Adipocyte (in vitro differentiated cells): ENCODE measurements around the gene KCNMA1.
A peak's percentile ranks its signal among the peaks of the same experiment; 100 is the strongest.

Experiments used
- DNase-seq: peaks from one replicate; pipeline ENCODE4 v3.0.0-alpha.2; 2015; ENCODE audit warnings: low read depth
- H3K27me3 ChIP-seq: replicated peaks from 2 replicates; pipeline ENCODE4 v1.7.0; 2013; ENCODE audit warnings: mild to moderate bottlenecking, low read length, moderate library complexity; ENCODE audit not compliant: control insufficient read depth, insufficient read depth
- H3K36me3 ChIP-seq: 2 replicates; pipeline ENCODE4 v1.7.0; 2013; ENCODE audit warnings: low read length, mild to moderate bottlenecking, moderate library complexity; ENCODE audit not compliant: control insufficient read depth, insufficient read depth, severe bottlenecking
- H3K4me1 ChIP-seq: 2 replicates; pipeline ENCODE4 v1.7.0; 2013; ENCODE audit warnings: mild to moderate bottlenecking, low read length, moderate library complexity; ENCODE audit not compliant: control insufficient read depth, insufficient read depth
- H3K4me3 ChIP-seq: 2 replicates; pipeline ENCODE4 v1.7.0; 2013; ENCODE audit warnings: mild to moderate bottlenecking, low read length, moderate library complexity
- H3K9ac ChIP-seq: 2 replicates; pipeline ENCODE4 v1.7.0; 2013; ENCODE audit warnings: mild to moderate bottlenecking, low read length, moderate library complexity
- H3K9me3 ChIP-seq: 2 replicates; pipeline ENCODE4 v1.7.0; 2013; ENCODE audit warnings: mild to moderate bottlenecking, low read length, moderate library complexity; ENCODE audit not compliant: control insufficient read depth

Gene KCNMA1

GRCh38 chr10:77139252-77140160 is 498.1 kb downstream of the KCNMA1 start:
- Histone ChIP-seq H3K27me3 (no peaks in the 10 kb centered on the region), H3K4me1 (peaks cover 12% of the 10 kb centered on the region), H3K4me3 (no peak overlapping the region), H3K9me3 (no peaks in the 10 kb centered on the region), H3K9ac (no peak overlapping the region), H3K36me3 (no peaks in the 10 kb centered on the region)
- DNase-seq, result peak; percentile 53

GRCh38 chr10:77138541-77138940 is 499.1 kb downstream of the KCNMA1 start:
- no peak overlapping the region for H3K9ac ChIP-seq
- H3K4me1 ChIP-seq, result peaks cover 12% of the 10 kb centered on the region
- no peaks in the 10 kb centered on the region for H3K27me3 ChIP-seq
- H3K36me3 ChIP-seq, result no peaks in the 10 kb centered on the region
- no peaks in the 10 kb centered on the region for H3K9me3 ChIP-seq
- peak; percentile 57 for DNase-seq
- H3K4me3 ChIP-seq, result no peak overlapping the region

GRCh38 chr10:77135555-77135954 is 502.1 kb downstream of the KCNMA1 start:
- no peak for DNase-seq
- no peak overlapping the region for H3K4me3 ChIP-seq

GRCh38 chr10:77131214-77131613 is 506.4 kb downstream of the KCNMA1 start:
- no peak for DNase-seq
- H3K4me3 ChIP-seq, result no peak overlapping the region
- no peaks in the 10 kb centered on the region for H3K9me3 ChIP-seq

More at GRCh38 chr10:77135555-77135954, 502.1 kb downstream of the KCNMA1 start:
- Histone ChIP-seq H3K9me3 (no peaks in the 10 kb centered on the region), H3K27me3 (no peaks in the 10 kb centered on the region), H3K9ac (no peak overlapping the region), H3K36me3 (no peaks in the 10 kb centered on the region), H3K4me1 (peaks cover 12% of the 10 kb centered on the region)

GRCh38 chr10:77127243-77127642 is 510.4 kb downstream of the KCNMA1 start:
- H3K4me1 ChIP-seq, result no peaks in the 10 kb centered on the region
- no peaks in the 10 kb centered on the region for H3K27me3 ChIP-seq
- DNase-seq, result no peak
- no peaks in the 10 kb centered on the region for H3K9me3 ChIP-seq
- H3K9ac ChIP-seq, result no peak overlapping the region
- H3K36me3 ChIP-seq, result no peaks in the 10 kb centered on the region
- no peak overlapping the region for H3K4me3 ChIP-seq

More at GRCh38 chr10:77131214-77131613, 506.4 kb downstream of the KCNMA1 start:
- Histone ChIP-seq H3K27me3 (no peaks in the 10 kb centered on the region), H3K9ac (no peak overlapping the region), H3K36me3 (no peaks in the 10 kb centered on the region), H3K4me1 (no peaks in the 10 kb centered on the region)

GRCh38 chr10:77125231-77125630 is 512.4 kb downstream of the KCNMA1 start:
- Histone ChIP-seq H3K36me3 (no peaks in the 10 kb centered on the region), H3K9me3 (no peaks in the 10 kb centered on the region), H3K4me3 (no peak overlapping the region)

GRCh38 chr10:77123330-77123729 is 514.3 kb downstream of the KCNMA1 start:
- Histone ChIP-seq H3K4me1 (no peaks in the 10 kb centered on the region), H3K4me3 (no peak overlapping the region), H3K27me3 (no peaks in the 10 kb centered on the region), H3K9ac (no peak overlapping the region), H3K36me3 (no peaks in the 10 kb centered on the region), H3K9me3 (no peaks in the 10 kb centered on the region)
- no peak for DNase-seq

More at GRCh38 chr10:77125231-77125630, 512.4 kb downstream of the KCNMA1 start:
- no peak overlapping the region for H3K9ac ChIP-seq
- H3K27me3 ChIP-seq, result no peaks in the 10 kb centered on the region
- no peaks in the 10 kb centered on the region for H3K4me1 ChIP-seq
- no peak for DNase-seq

- DNase-seq, result no peak
- H3K9ac ChIP-seq, result no peak overlapping the region
- H3K4me3 ChIP-seq, result no peak overlapping the region
- H3K9me3 ChIP-seq, result no peaks in the 10 kb centered on the region
- H3K4me1 ChIP-seq, result no peaks in the 10 kb centered on the region
- H3K27me3 ChIP-seq, result no peaks in the 10 kb centered on the region
- no peaks in the 10 kb centered on the region for H3K36me3 ChIP-seq
Measured at GRCh38 chr10:77121829-77122228, 515.8 kb downstream of the KCNMA1 start.

- Histone ChIP-seq H3K9ac (no peak overlapping the region), H3K4me1 (no peaks in the 10 kb centered on the region), H3K27me3 (no peaks in the 10 kb centered on the region), H3K9me3 (no peaks in the 10 kb centered on the region), H3K36me3 (no peaks in the 10 kb centered on the region), H3K4me3 (no peak overlapping the region)
- DNase-seq, result no peak
Measured at GRCh38 chr10:77120666-77121376, 516.8 kb downstream of the KCNMA1 start.

- Histone ChIP-seq H3K9ac (no peak overlapping the region), H3K36me3 (no peaks in the 10 kb centered on the region), H3K27me3 (no peaks in the 10 kb centered on the region), H3K4me3 (no peak overlapping the region), H3K4me1 (no peaks in the 10 kb centered on the region), H3K9me3 (no peaks in the 10 kb centered on the region)
- DNase-seq, result no peak
Measured at GRCh38 chr10:77120012-77120411, 517.6 kb downstream of the KCNMA1 start.

GRCh38 chr10:77118603-77119282 is 518.9 kb downstream of the KCNMA1 start:
- H3K4me3 ChIP-seq, result no peak overlapping the region
- DNase-seq, result no peak
- no peaks in the 10 kb centered on the region for H3K9me3 ChIP-seq
- H3K9ac ChIP-seq, result no peak overlapping the region
- no peaks in the 10 kb centered on the region for H3K27me3 ChIP-seq
- no peaks in the 10 kb centered on the region for H3K36me3 ChIP-seq
- H3K4me1 ChIP-seq, result no peaks in the 10 kb centered on the region
